Measurements from ENCODE around the gene KCNN4.
"Not testable (repeated sequence)": the region's sequence is repeated elsewhere in the genome, so short reads cannot be mapped to it uniquely, and the experiment has no call there.

KCNN4 gene

DNA sequence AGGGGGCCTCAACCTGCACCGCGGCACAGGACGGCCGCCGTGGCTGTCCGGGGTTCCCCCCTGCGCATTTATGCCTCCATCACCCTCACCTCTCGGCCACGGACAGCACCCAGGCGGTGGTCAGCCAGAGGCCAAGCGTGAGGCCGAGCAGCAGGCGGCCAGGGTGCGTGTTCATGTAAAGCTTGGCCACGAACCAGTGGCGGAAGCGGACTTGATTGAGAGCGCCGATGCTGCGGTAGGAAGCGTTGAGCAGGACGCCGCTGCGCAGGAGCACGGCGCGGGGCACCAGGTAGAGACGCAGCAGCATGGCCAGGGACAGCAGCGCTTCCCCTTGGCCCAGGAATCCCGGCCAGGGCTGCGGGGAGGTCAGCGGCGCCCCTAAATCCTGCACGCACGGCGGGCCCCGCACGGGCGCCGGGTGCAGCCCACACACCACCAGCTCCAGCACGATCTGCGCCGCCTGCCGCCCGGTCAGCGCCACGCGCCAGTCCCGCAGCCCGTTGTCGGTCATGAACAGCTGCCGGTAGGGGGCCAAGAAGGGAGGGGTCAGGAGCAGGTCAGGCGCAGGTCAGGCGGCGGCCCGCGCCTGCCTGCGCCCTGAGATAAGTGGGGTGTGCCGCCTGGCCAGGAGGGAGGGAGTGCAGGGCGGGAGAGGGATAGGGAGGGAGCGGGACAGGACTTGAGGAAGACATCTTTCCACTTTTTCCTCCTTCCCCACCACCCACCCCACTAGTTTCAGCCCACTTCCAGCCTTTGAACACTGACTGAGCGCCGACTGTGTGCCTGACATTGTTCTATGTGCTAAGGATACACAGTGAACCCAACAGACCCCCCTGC is 6.5 kb downstream of the KCNN4 start:
- no peak for DNase-seq

DNA sequence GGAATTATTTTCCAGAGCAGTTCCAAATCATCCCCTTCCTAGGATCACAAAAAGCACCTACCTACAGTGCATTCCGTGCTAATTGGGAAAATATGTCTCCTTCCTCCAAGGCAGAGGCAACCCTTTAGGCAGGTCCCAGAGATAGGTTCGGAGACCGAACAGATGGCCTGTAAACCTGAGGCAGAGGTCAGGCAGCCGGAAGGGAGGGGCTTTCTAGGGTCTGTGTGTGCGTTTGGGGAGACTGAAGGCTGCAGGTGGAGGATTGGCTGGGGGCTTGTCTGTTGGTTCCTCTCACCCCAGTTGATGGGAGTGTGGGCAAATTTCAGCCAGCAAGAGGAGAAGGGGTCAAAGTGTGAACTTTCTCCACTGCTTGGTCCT is 7.1 kb downstream of the KCNN4 start:
- peak; percentile 48 for DNase-seq

DNA sequence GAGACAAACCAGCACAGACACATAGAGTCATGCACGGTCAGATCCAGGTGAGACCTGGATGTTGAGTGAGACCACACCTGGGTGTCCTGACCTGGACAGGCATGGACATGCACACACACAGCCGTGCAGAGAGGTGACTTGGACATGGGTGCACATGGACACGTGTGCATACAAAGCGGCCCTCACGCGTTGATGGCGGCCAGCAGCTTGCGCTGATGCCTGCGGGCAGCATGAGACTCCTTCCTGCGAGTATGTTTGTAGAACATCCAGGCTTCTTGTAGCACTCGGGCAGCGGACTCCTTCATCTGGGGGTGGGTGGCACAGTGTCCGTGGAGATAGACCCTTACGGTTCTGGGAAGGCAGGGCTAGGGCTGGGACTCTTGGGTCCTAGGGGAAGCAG is 11.5 kb downstream of the KCNN4 start:
- no peak for DNase-seq

DNA sequence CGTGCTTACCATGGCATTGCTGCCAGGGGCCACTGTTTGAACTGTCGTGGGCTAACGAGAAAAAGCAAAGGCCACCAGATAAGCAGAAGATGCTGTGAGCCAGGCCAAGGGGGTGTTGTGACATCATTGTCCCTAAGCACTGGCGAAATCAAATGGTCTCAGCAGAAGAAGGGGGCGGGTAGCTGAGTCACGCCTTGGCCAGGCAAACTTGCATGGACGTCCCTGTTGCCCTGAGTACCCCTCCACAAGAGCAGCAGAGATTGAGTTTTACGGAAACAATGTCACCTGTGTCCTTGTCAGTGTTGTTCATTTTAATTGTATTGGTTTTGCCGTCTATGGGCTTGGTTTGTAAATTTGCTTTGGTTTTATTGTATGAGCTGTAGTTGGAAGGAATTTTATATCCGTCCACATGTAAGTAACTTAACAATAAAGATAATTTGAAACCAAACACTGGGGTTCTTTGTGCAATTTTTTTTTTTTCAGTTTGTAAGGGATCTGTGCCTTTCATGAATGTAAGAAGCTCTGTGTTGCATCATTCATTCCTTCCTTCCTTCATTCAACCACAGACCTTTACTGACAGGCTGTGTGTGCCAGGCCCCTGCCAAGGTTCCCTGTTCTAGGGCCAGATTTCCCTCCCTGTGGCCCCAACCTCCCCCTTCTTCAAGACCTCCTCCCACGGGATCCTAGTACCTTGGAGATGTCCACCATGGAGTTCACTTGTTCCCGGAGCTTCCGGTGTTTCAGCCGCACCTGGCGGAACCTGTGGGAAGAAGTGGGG is 12.3 kb downstream of the KCNN4 start:
- no peak for DNase-seq

DNA sequence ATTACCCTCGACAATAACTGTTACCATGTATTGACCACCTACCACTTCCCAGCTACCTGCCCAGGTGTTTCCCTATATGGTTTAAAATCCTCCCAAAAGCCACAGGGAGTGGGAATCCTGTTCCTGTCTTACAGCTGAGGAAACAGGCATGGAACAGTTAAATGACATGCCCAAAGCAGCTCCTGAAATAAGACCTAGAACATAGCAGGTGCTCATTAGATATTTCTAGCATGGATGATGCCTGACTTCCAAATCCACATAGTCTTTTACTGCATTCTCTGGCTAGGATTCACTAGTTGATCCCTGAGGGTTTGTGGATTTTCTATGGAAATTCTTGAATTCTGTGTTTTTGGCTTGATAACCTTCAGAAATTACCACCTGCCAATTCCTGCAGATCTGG is 13.0 kb downstream of the KCNN4 start:
- no peak for DNase-seq

DNA sequence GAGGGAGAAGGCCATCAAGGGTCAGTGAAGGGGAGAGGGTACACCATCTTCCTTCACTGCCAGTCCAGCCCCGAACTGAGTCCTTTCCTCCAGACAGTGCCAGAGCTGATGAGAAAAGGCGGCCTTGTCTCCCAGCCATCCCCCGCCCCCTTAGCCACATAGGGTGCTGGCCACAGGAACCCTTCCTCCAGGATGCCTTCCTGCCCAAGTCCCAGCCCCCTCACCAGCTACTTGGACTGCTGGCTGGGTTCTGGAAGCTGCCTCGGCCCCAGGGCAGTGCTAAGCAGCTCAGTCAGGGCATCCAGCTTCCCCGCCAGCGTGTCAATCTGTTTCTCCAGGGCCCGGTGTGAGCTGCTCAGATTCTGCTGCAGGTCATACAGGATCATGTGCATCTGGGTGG is 13.5 kb downstream of the KCNN4 start:
- no peak for DNase-seq

DNA sequence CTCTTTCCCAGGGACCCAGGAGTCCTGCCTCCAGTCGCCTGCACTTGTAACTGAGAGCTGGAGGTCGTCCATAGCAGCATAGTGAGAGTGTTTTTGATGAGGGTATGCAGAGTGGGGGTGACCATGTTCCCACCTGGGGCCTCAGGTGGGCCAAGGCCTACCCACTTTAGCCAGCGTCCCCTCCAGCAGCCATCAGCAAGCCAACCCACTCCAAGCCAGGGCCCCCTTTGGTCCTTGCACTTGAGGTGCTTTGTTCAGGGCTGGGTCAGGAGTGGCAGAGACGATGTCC is 14.1 kb downstream of the KCNN4 start:
- no peak for DNase-seq

DNA sequence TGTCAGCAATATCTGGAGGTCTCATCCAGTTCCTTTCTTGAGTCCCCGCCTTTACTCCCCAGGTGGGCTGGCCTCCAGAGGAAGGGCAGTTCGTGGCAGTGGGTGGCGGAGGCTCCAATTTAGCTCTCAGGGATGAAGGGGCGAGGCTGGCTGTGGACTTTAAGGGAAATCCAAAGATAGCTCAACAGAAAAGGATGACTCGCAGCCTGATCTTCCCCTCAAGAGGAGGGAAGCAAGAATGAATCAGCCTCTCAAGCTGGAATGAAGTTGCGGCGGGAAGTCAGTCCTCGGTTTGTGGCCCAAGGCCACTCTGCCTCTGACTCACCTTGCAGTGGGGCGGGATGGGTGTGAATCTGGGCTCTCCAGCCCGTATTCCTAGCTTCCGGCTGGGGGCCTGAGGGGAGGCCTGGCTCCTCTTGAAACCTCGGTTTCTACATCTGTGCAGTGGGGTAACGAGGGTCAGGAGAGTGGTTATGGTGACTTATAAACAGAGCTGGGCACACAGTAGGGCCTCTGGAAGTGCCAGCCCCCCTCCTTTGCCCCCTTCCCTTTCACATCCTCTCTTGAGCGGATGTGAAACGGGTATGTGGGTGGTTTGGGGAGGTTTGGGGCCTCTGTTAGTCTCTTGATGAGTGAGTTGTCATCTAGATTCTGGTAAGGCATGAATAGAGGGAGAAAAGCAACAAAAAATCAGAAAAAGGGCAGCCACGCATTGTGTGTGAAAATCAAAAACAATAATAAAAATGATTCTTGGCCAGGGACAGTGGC is 15.5 kb downstream of the KCNN4 start:
- no peak for DNase-seq

DNA sequence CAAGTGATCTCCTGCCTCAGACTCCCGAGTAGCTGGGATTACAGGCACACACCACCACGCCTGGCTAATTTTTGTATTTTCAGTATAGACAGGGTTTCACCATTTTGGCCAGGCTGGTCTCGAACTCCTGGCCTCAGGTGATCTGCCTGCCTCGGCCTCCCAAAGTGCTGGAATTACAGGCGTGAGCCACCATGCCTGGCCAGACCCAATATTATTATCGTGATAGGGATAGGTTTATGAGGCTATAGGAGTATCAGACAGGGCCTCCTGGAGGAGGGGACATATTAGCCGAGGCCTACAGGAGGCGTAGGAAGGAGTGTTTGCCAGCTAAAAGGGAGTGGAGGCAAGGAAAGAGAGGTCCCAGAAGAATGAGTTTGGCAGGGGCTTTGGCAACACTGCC is 16.1 kb downstream of the KCNN4 start:
- DNase-seq, result not testable (repeated sequence)

DNA sequence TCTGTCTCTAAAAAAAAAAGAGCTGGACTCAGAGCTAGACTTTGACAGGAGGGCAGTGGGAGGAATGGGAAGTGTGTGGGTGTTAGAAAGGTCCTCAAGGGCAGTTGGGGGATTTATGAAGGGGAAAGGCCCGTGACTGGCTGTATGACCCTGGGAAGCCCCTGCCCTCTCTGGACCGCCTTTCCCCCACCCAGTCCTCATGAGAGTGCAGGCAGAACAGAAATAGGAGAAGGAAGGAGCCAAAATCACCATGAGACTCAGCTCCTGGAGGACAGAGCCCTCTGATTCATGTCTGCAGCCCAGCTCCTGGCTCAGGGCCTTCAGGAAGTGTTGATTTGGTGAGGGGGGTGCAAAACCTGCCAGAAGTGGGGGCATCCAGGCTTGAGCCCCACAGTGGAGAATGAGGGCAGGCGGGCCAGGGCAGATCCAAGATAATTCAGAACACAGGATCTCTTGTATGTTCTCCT is 17.3 kb downstream of the KCNN4 start:
- DNase-seq, result no peak

DNA sequence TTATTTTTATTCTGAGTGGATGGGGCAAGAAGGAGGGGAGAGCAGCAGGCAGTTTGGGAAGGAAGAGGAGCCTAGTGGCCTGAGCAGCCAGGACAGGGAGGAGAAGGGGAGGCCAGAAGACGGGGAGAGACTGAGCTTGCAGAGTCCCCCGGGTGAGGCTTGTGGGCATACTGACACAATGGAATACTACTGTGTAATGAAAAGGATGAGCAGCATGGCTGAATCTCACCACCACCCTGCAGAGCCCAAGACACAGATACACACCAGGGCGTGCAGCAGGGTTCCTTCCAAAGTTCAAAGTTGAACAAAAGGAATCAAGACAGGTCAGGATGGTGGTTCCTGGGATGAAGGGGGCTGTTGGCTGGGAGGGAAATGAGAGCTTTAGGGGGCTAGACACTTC is 18.0 kb downstream of the KCNN4 start:
- DNase-seq, result no peak

DNA sequence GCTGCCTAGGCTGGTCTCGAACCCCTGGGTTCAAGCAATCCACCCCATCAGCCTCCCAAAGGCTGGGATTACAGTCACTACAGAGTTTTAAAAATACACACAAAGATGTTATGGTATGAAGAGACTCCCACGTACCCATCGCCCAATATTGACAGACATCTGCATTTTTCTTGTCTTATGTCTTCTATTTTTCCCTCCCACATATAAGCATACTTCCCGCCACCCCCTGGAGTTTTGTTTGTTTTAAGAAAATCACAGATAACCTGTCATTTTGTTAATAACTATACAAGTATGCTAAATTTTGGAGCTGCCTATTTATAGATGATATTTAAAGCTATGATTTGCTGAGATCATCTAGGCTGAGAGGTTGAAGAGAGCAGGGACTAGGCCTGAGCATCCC is 19.8 kb downstream of the KCNN4 start:
- no peak for DNase-seq

DNA sequence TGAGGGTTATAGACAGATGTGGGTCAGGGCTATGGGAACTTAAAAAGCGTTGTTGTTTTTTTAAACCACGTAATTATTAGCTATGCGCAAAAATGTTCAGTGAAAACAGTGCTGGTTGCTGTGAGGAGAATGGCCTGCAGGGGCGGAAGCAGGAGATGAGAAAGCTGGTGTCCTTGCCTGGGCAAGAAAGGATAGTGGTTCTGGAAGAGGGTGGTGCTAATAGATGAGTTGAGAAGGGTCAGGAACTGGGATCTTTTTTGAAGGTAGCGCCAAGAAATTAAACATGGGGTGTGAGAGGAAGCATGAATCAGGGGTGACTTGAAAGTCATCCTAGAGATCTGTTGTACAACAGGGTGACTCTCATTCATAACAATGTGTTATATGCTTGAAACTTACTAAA is 21.3 kb downstream of the KCNN4 start:
- no peak for DNase-seq

DNA sequence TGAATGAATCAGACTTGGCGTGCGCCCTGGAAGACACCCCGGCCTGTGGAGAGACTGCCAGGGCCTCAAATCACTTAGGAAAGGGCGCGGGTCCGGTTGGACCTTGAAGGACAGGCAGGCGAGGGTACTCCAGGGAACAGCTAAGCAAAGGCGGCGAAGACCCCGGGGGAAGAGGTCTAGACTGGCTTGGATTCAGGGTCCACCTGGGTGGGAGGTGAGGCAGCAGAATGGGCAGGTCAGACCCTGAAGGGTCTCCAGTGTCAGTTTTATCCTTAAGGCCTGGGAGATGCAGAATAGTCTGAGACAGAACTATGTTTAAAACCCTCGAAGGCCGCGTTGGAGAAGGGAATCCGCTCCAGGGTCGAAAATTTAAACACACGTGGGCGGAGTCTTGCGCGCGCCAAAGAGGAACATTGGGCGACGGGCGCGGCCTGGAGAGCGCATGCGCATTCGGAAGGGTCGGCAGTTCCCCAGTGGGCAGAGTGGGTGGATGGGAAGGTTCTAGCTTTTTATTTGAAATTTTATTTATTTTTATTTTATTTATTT is 25.4 kb downstream of the KCNN4 start:
- DNase-seq, result peak; percentile 74

DNA sequence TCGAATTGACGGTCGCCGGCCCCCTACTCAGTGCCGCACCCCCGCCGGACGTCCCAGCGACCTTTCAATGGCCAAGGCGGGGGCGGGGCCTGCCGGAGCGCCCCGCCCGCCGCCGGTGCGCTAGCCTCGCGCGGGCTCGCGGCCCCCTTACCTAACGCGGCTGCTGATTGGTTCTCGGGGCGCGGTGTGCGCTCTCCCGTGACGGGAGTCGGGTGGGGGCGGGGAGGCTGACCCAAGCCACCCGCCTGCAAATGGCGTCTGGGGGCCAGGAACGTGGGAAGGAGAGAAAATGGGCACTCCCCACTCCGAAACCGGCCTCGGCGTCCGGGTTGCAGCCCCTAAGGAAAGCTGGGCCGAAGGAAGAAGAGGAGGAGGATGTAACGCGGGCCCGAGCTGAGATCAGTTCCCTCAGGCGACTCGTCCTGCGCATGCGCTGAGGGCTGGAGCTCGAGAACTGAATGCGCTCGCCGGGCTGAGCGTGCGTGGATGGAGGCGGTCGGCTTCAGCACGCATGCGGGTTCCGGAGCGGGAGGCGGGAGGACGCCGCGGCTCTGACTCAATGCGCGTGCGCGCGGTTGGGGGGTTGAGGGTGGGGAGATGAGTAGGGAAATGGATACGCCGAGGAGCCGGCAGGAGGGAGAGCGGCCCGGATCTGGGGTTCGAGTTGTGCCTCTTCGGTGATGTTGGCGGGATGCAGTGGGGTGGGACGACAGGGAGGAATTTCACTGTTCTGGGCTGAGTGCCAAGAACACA is 26.1 kb downstream of the KCNN4 start, which contains the start of gene SMG9:
Gene SMG9 (minus strand): TSS at position 460 of the 753 bp plus-strand sequence. CDS start 4,221 bp downstream, outside the sequence.
- DNase-seq, result peak; percentile 96

DNA sequence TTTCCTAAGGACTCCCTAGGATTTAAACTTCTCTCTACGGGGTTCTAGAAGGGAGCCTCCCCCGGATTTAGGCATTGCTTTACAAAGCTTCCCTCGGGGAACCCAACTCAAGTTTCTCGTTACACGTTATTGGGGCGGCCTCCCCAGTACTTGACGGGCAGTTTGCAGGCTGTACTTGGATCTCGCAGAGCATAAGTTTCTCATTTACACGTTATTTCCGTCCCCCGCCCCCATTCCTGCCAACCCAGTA is 26.6 kb downstream of the KCNN4 start:
- no peak for DNase-seq

DNA sequence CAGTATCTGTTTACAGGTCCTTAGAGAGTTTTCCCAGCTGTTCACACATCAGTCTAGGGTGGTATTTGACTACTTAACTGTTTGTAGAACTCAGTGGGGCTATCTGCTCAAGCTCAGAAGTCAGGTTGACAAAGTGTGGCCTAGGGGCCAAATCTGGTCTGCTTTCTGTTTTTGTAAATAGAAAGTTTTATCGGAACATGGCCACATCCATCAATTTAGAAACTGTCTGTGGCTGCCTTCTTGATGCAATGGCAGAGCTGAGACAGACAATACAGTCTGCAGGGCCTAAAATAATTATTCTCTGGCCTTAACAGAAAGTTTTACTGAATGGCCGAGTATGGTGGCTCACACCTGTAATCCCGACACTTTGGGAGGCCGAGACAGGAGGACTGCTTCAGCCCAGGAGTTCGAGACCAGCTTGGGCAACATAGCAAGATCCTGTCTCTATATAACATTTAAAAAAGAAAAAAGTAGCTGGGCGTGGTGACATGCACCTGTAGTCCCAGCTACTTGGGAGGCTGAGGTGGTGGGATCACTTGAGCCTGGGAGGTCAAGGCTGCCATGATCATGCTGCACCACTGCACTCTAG is 28.4 kb downstream of the KCNN4 start:
- no peak for DNase-seq

DNA sequence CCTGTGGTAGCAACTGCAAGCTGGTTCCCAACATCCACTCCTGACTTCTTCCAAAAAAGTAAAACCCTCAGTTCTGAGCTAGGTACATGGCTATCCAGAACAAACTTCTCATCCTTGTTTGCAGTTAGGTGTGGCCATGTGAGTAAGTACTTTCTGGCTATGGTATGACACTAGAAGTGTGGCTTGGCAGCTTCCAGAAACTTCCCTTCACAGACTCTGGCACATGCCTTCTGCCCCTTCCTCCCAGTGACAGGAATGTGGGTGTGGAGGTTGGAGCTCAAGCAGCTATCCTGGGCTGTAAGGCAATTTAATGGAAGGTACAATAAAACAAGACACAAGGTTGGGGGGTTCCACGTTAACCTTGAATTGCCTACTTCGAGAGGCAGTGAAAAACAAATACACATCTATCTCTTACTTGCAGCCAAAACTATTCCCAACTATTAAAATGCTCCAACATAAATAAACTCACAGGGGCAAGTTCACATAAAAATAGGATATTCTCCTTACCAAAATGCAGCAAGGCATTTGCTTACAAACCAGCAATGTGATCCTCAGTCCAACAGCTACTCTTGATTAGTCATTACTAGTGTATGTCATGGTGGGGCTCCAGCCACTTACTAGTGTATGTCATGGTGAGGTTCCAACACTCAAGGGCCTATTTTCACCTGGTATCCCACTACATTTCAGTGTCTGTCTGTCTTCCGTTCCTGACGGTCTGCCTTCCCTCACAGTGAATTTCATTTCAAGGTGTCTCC is 29.1 kb downstream of the KCNN4 start:
- DNase-seq, result no peak

DNA sequence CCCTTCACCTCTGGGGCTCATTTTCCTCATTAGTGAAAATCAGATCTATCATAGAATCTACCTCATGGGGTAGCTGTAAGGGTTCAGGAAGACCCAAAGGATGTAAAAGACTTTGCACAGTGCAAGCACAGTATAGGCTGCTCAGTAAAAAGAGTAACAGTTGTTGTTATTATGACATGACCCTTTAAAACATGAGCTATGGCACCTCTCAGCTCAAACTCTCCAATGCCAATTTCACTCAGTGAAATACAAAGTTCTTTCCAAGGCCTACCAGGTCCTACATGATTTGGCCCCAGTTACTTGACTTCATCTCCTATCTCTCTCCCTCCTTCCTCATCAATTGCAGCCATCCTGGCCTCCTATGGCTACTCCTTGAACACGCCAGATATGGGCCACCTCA is 30.9 kb downstream of the KCNN4 start:
- no peak for DNase-seq

DNA sequence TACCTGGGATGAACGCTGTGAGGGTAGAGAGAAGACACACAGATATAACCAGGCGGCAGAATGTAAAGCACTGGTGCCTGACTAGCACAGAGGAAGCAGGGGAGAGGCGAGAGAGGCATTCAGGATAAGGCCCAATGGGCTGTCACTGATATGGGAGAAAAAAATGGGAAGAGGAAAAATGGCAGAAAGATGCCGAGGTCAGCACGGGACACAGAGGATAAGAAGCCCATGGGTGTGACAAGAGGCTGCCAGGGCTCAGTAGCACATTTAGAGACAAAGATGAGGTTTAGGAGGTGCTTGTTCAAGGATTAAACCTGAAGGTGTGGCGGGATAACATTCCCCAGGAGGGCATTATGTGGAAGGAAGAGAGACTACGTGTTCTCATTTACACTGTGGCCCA is 31.6 kb downstream of the KCNN4 start:
- no peak for DNase-seq

DNA sequence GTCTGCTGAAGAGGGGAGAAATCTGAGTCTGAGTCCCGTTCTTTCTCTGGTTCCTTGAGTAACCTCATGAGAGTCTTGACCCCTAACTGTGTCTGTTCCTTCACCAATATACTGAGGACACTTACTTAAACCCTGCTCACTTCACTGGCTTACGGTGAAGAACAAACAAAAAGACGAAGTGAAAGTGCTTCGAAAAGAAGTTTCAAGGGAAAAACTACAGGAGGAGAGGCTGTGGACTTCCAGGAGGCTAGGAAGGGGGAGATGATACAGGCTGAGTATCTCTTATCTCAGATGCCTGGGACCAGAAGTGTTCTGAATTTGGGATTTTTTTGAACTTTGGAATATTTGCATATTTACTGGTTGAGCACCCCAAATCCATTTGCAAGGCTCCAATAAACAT is 32.1 kb downstream of the KCNN4 start:
- no peak for DNase-seq

DNA sequence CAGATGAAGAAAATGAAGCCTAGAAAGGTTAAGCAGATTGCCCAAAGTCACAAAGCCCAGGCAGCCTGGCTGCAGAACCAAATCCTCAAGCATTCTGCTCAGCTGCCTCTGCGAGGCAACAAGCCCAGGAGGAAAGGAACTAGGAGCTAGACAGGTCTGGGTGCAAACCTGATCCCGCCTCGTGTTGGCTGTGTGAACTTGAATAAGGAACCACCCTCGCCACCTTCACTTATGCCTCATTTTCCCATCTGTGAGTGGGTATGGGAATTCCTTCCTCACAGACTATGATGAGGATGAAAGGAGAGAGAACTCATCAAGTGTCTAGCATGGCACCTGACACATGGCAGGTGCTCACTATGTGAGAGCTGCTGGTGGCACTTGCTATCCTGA is 32.6 kb downstream of the KCNN4 start:
- DNase-seq, result no peak

Measured in NCI-H2171 (cell line).